ENCODE measurements around the gene SPATA9.

DNA sequence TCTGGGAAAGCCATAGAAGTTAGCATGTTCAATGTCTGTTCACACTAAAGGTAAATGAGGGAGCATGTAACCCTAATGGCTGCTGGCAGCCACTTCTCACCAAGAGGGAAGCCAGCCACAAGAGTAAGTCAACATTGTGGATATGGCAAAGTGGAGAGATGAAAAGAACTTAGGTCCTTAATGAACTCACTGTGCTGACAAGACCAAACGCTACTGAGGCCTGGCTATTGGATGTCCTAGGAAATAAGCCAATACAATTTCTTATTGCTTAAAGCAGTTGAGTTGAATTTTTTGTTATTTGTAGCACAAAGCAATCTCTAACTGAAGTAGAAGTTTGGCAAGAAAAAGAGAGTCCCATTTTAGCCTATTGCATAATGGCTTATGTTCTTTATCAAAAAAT, 56.1 kb downstream of the SPATA9 start:
- TF ChIP-seq, protein P1, sequence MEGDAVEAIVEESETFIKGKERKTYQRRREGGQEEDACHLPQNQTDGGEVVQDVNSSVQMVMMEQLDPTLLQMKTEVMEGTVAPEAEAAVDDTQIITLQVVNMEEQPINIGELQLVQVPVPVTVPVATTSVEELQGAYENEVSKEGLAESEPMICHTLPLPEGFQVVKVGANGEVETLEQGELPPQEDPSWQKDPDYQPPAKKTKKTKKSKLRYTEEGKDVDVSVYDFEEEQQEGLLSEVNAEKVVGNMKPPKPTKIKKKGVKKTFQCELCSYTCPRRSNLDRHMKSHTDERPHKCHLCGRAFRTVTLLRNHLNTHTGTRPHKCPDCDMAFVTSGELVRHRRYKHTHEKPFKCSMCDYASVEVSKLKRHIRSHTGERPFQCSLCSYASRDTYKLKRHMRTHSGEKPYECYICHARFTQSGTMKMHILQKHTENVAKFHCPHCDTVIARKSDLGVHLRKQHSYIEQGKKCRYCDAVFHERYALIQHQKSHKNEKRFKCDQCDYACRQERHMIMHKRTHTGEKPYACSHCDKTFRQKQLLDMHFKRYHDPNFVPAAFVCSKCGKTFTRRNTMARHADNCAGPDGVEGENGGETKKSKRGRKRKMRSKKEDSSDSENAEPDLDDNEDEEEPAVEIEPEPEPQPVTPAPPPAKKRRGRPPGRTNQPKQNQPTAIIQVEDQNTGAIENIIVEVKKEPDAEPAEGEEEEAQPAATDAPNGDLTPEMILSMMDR (IDR thresholded peaks at IDR 0.05): no peak
- TF ChIP-seq POLR2A (IDR thresholded peaks at IDR 0.05) (no peak), EP300 (IDR thresholded peaks at IDR 0.05) (no peak), POLR2AphosphoS5 (IDR thresholded peaks at IDR 0.05) (no peak)

All from sigmoid colon (tissue), 4 donors.